HEK293 (cell line): ENCODE measurements around the gene BCL11A.

Experiments
- CTCF ChIA-PET: fragments of 350-600 bp; formaldehyde crosslinking; extraction: SDS; loops from one replicate; lab custom pipeline; 2021; ENCODE audit warnings: antibody characterized with exemption; lab: Yijun Ruan, JAX
- POLR2A ChIA-PET: fragments of 300-600 bp; formaldehyde crosslinking; extraction: SDS; loops from one replicate; lab custom pipeline; 2020; ENCODE audit warnings: antibody characterized with exemption, inconsistent platforms; lab: Yijun Ruan, JAX
- H3K27ac ChIP-seq: fragments of 200-500 bp; sonication (Bioruptor generic); 2 replicates; pipeline ENCODE4 v1.5.1; 2014; ENCODE audit warnings: low read depth, low read length, control low read depth, inconsistent platforms; ENCODE audit errors: extremely low read depth
- H3K36me3 ChIP-seq, 2 experiments: fragments of 200-500 bp in 1 of 2; sonication (Bioruptor generic) in 1 of 2; 1 replicate in 1 of 2; 2 replicates in 1 of 2; pipeline ENCODE4 v1.5.1; 2014 to 2017; ENCODE audit warnings: inconsistent platforms in 2 of 2, low read length in 2 of 2; ENCODE audit not compliant: control insufficient read depth in 2 of 2, insufficient read depth in 1 of 2
- H3K4me1 ChIP-seq: fragments of 200-500 bp; sonication (Bioruptor generic); 2 replicates; pipeline ENCODE4 v1.5.1; 2014; ENCODE audit warnings: mild to moderate bottlenecking, low read length, inconsistent platforms; ENCODE audit not compliant: control insufficient read depth, insufficient read depth
- H3K4me3 ChIP-seq: 2 replicates; pipeline ENCODE4 v1.5.1; 2011; ENCODE audit warnings: low read depth, mild to moderate bottlenecking, control low read depth, low read length, moderate library complexity
- H3K9me3 ChIP-seq: fragments of 200-500 bp; sonication (Bioruptor generic); 2 replicates; pipeline ENCODE4 v1.5.1; 2014; ENCODE audit warnings: low read depth, low read length, inconsistent platforms; ENCODE audit not compliant: control insufficient read depth, insufficient read depth
- GLI4 ChIP-seq: fragments of 450-650 bp; formaldehyde crosslinking; IDR thresholded peaks from 2 replicates; pipeline ENCODE4 v1.5.1; 2016; ENCODE audit warnings: missing biosample characterization, missing genetic modification characterization
- OSR2 ChIP-seq: fragments of 450-650 bp; formaldehyde crosslinking; IDR thresholded peaks from 2 replicates; pipeline ENCODE4 v1.5.1; 2016; ENCODE audit warnings: missing biosample characterization, missing genetic modification characterization
- PRDM6 ChIP-seq: fragments of 450-650 bp; formaldehyde crosslinking; IDR thresholded peaks from 2 replicates; pipeline ENCODE4 v1.5.1; 2017; ENCODE audit warnings: missing biosample characterization, missing genetic modification characterization
- SP2 ChIP-seq: fragments of 450-650 bp; formaldehyde crosslinking; IDR thresholded peaks from 2 replicates; pipeline ENCODE4 v1.5.1; 2016; ENCODE audit warnings: missing biosample characterization, missing genetic modification characterization
- TCF7L2 ChIP-seq: IDR thresholded peaks from 2 replicates; pipeline ENCODE4 v1.6.1; 2011; ENCODE audit warnings: low read depth, mild to moderate bottlenecking, inconsistent platforms, low read length, moderate library complexity, borderline replicate concordance
- ZBTB17 ChIP-seq: fragments of 450-650 bp; formaldehyde crosslinking; IDR thresholded peaks from 2 replicates; pipeline ENCODE4 v1.5.1; 2016; ENCODE audit warnings: missing biosample characterization, missing genetic modification characterization
- ZNF10 ChIP-seq: fragments of 450-650 bp; formaldehyde crosslinking; IDR thresholded peaks from 2 replicates; pipeline ENCODE4 v1.5.1; 2017; ENCODE audit warnings: missing biosample characterization, missing genetic modification characterization
- ZNF140 ChIP-seq: fragments of 450-650 bp; formaldehyde crosslinking; IDR thresholded peaks from 2 replicates; pipeline ENCODE4 v1.5.1; 2016; ENCODE audit warnings: missing biosample characterization, missing genetic modification characterization
- ZNF157 ChIP-seq: fragments of 450-650 bp; formaldehyde crosslinking; IDR thresholded peaks from 2 replicates; pipeline ENCODE4 v1.5.1; 2016; ENCODE audit warnings: missing biosample characterization, missing genetic modification characterization
- ZNF292 ChIP-seq: fragments of 450-650 bp; formaldehyde crosslinking; IDR thresholded peaks from 2 replicates; pipeline ENCODE4 v1.5.1; 2016; ENCODE audit warnings: low read depth, missing biosample characterization, missing genetic modification characterization, borderline replicate concordance
- ZNF324 ChIP-seq: fragments of 450-650 bp; formaldehyde crosslinking; IDR thresholded peaks from 2 replicates; pipeline ENCODE4 v1.5.1; 2016; ENCODE audit warnings: missing biosample characterization, missing genetic modification characterization
- ZNF391 ChIP-seq: fragments of 450-650 bp; formaldehyde crosslinking; IDR thresholded peaks from 2 replicates; pipeline ENCODE4 v1.5.1; 2016; ENCODE audit warnings: low read depth, missing biosample characterization, missing genetic modification characterization, borderline replicate concordance
- ZNF416 ChIP-seq: fragments of 450-650 bp; formaldehyde crosslinking; IDR thresholded peaks from 2 replicates; pipeline ENCODE4 v1.5.1; 2016; ENCODE audit warnings: missing biosample characterization, missing genetic modification characterization
- ZNF423 ChIP-seq: fragments of 450-650 bp; formaldehyde crosslinking; IDR thresholded peaks from 2 replicates; pipeline ENCODE4 v1.5.1; 2016; ENCODE audit warnings: missing biosample characterization, missing genetic modification characterization
- ZNF426 ChIP-seq: fragments of 450-650 bp; formaldehyde crosslinking; IDR thresholded peaks from 2 replicates; pipeline ENCODE4 v1.5.1; 2017; ENCODE audit warnings: missing biosample characterization, missing genetic modification characterization, mild to moderate bottlenecking, inconsistent platforms, moderate library complexity
- ZNF449 ChIP-seq: fragments of 450-650 bp; formaldehyde crosslinking; IDR thresholded peaks from 2 replicates; pipeline ENCODE4 v1.5.1; 2017; ENCODE audit warnings: missing biosample characterization, mild to moderate bottlenecking, missing genetic modification characterization, moderate library complexity
- ZNF513 ChIP-seq: fragments of 450-650 bp; IDR thresholded peaks from 2 replicates; pipeline ENCODE4 v1.5.1; 2018; ENCODE audit warnings: missing biosample characterization, missing genetic modification characterization
- ZNF560 ChIP-seq: fragments of 450-650 bp; formaldehyde crosslinking; IDR thresholded peaks from 2 replicates; pipeline ENCODE4 v1.5.1; 2017; ENCODE audit warnings: missing biosample characterization, missing genetic modification characterization, borderline replicate concordance
- ZNF585B ChIP-seq: fragments of 450-650 bp; formaldehyde crosslinking; IDR thresholded peaks from 2 replicates; pipeline ENCODE4 v1.5.1; 2016; ENCODE audit warnings: missing biosample characterization, missing genetic modification characterization
- ZNF626 ChIP-seq: fragments of 450-650 bp; sonication (Bioruptor Pico); formaldehyde crosslinking; IDR thresholded peaks from 2 replicates; pipeline ENCODE4 v1.5.1; 2018; ENCODE audit warnings: missing biosample characterization, missing genetic modification characterization, inconsistent platforms
- ZNF658 ChIP-seq: fragments of 450-650 bp; formaldehyde crosslinking; IDR thresholded peaks from 2 replicates; pipeline ENCODE4; 2016; ENCODE audit warnings: missing biosample characterization, missing genetic modification characterization
- ZNF670 ChIP-seq: fragments of 450-650 bp; formaldehyde crosslinking; IDR thresholded peaks from 2 replicates; pipeline ENCODE4 v1.5.1; 2016; ENCODE audit warnings: missing biosample characterization, missing genetic modification characterization, low read depth
- ZNF692 ChIP-seq: fragments of 450-650 bp; formaldehyde crosslinking; IDR thresholded peaks from 2 replicates; pipeline ENCODE4 v1.5.1; 2016; ENCODE audit warnings: missing biosample characterization, missing genetic modification characterization
- ZNF76 ChIP-seq: fragments of 450-650 bp; formaldehyde crosslinking; IDR thresholded peaks from 2 replicates; pipeline ENCODE4; 2016; ENCODE audit warnings: low read depth, missing biosample characterization, missing genetic modification characterization, borderline replicate concordance
- ZNF776 ChIP-seq: fragments of 450-650 bp; formaldehyde crosslinking; IDR thresholded peaks from 2 replicates; pipeline ENCODE4 v1.5.0; 2017; ENCODE audit warnings: missing biosample characterization, missing genetic modification characterization, borderline replicate concordance
- ZNF791 ChIP-seq: fragments of 450-650 bp; formaldehyde crosslinking; IDR thresholded peaks from 2 replicates; pipeline ENCODE4 v1.5.1; 2016; ENCODE audit warnings: missing biosample characterization, missing genetic modification characterization

The BCL11A gene

GRCh38 chr2:60432035-60432601, 121.3 kb downstream of the BCL11A start (continued):
- TF ChIP-seq ZNF513 (tag by site-specific recombination) = no peak
- no peak for TF ChIP-seq GLI4 (tag by site-specific recombination)
- no peak for TF ChIP-seq ZNF585B (tag by site-specific recombination)
- TF ChIP-seq ZNF449 = no peak
- TF ChIP-seq ZNF626 = no peak
- no peak for TF ChIP-seq ZNF426 (tag by site-specific recombination)
- no peak for TF ChIP-seq ZNF692 (tag by site-specific recombination)
- no peak for TF ChIP-seq OSR2 (tag by site-specific recombination)
- TF ChIP-seq TCF7L2 = no peak
- TF ChIP-seq ZNF391 = no peak

GRCh38 chr2:60429681-60430080, 123.8 kb downstream of the BCL11A start:
- TF ChIP-seq ZNF658 (no peak), ZNF416 (no peak), ZNF776 (tag by site-specific recombination) (no peak), ZNF670 (no peak), ZNF157 (no peak), ZNF324 (tag by site-specific recombination) (no peak), ZNF76 (tag by site-specific recombination) (no peak)
- no peak overlapping the region for H3K4me3 ChIP-seq
- no peaks in the 10 kb centered on the region for H3K9me3 ChIP-seq
- H3K27ac ChIP-seq = no peak overlapping the region
- H3K4me1 ChIP-seq = no peaks in the 10 kb centered on the region
- H3K36me3 ChIP-seq = no peaks in the 10 kb centered on the region
- POLR2A ChIA-PET = no interaction called here
- CTCF ChIA-PET = no interaction called here

- H3K27ac ChIP-seq = no peak overlapping the region
- no peak for TF ChIP-seq ZNF791
- no peak for TF ChIP-seq PRDM6 (tag by site-specific recombination)
- TF ChIP-seq ZBTB17 (tag by site-specific recombination) = no peak
- no peak for TF ChIP-seq ZNF76 (tag by site-specific recombination)
- TF ChIP-seq ZNF292 (tag by site-specific recombination) = no peak
- TF ChIP-seq ZNF140 = no peak
- no peak for TF ChIP-seq ZNF423
- no peak for TF ChIP-seq SP2 (tag by site-specific recombination)
- TF ChIP-seq ZNF560 = no peak
- no peak for TF ChIP-seq ZNF10 (tag by site-specific recombination)
- no peaks in the 10 kb centered on the region for H3K4me1 ChIP-seq
- no peaks in the 10 kb centered on the region for H3K36me3 ChIP-seq
- ChIA-PET POLR2A (no interaction called here), CTCF (no interaction called here)
- H3K4me3 ChIP-seq = no peak overlapping the region
- no peaks in the 10 kb centered on the region for H3K9me3 ChIP-seq
Observed at GRCh38 chr2:60426880-60427279, 126.6 kb downstream of the BCL11A start.
